ENCODE measurements around the gene CDHR3.
"Not testable (repeated sequence)": the region's sequence is repeated elsewhere in the genome, so short reads cannot be mapped to it uniquely, and the experiment has no call there.

CDHR3 gene, protein sequence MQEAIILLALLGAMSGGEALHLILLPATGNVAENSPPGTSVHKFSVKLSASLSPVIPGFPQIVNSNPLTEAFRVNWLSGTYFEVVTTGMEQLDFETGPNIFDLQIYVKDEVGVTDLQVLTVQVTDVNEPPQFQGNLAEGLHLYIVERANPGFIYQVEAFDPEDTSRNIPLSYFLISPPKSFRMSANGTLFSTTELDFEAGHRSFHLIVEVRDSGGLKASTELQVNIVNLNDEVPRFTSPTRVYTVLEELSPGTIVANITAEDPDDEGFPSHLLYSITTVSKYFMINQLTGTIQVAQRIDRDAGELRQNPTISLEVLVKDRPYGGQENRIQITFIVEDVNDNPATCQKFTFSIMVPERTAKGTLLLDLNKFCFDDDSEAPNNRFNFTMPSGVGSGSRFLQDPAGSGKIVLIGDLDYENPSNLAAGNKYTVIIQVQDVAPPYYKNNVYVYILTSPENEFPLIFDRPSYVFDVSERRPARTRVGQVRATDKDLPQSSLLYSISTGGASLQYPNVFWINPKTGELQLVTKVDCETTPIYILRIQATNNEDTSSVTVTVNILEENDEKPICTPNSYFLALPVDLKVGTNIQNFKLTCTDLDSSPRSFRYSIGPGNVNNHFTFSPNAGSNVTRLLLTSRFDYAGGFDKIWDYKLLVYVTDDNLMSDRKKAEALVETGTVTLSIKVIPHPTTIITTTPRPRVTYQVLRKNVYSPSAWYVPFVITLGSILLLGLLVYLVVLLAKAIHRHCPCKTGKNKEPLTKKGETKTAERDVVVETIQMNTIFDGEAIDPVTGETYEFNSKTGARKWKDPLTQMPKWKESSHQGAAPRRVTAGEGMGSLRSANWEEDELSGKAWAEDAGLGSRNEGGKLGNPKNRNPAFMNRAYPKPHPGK

DNA sequence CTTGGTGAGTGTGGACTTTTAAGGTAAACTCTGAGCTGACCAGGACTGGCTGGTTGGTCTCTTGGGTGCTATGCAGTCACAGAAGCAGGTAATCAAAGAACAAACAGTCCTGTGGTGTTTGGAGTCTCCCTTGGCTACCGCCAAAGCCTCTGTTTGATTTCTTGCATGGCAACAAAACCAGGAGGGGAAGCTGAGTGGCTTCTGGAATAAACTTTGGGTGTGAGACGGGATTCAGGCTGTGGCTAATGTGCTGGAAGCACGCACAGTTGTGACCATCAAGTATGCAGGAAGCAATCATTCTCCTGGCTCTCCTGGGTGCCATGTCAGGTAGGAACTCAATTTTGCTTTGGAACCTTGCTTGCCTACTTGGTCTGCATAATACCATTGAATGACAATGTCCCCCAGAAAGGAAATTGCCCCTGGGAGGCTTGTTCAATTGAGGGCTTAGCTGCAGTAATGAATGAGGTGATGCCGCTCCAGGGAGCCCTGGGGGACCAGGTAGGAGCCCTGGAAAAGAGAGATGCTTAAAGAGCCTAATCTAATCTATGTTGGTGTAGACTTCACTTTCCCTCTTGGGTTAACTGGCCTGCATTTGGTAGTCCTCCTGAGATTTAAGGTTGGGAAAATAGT, at the start of gene CDHR3:
CDHR3 (plus strand) TSS at position 227 of the 630 bp plus-strand sequence; CDS start at position 282, 55 bp downstream.
- DNase-seq, result no peak

DNA sequence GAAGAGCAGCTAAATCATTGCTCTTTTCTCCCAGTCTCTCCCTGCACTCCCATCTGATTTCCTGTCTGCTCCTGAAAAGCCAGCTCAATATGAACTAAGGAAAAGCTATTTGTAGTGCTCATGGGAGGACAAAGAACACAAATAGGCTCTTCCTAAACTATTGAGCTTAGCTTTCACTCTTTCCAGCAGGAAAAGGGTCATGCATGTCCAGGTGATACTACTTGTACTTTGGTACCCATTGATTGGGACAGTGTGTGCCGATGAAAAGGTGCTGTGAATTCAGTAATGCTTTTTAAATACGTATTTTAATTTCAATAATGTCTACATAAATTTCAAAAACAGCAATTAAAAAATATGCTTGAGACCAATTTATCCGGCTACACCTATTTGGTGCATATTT, 49.1 kb upstream of the CDHR3 start:
- DNase-seq, result no peak

DNA sequence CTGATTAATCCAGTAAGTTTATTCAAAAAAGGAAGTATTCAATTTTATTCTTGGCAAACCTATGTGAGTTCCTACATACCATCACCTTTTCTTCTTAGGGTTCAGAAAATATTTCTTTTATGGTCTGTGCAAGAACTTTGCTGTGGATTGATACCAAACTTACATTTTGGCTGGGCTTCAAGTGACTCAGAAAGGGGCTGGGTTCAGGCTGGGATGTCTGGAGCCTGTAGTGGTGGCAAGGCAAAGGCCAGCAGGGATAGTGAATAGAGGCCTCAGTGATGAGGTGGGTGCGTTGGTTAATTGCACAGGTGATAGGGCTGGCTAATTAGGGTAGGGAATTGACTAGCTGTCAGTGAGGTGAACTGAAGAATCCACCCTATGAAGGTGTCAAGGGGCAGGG, 46.5 kb upstream of the CDHR3 start:
- DNase-seq, result no peak

DNA sequence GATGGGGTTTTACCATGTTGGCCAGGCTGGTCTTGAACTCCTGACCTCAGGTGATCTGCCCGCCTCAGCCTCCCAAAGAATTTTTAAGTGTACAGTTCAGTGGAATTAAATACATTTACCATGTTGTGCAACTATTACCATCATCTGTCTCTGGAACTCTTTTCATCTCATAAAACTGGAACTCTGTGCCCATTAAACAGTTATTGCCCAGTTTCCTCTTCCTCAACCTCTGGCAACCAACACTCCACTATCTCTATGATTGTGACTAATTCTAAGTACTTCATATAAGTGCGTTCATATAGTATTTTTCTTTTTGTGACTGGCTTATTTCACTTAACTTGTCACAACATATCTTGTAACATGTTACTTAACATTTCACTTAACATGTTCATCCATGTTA, 45.4 kb upstream of the CDHR3 start:
- DNase-seq, result no peak

DNA sequence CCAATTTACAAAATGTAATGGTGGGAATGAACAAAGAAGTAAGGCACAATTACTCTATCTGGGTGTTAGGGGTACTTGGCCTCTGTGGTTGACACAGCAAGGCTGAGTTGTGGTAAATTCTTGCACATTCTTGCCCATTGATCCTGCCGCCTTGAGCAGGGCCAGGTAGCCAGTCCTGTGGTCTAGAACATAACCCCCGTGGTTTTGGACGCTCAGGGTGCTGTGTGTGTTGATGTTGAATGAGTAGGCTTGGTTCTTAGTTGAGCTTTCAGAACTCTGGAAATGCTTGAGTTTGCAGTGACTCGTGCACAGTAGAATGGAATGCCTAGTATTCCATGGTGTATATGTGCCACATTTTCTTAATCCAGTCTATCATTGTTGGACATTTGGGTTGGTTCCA, 42.3 kb upstream of the CDHR3 start:
- no peak for DNase-seq

DNA sequence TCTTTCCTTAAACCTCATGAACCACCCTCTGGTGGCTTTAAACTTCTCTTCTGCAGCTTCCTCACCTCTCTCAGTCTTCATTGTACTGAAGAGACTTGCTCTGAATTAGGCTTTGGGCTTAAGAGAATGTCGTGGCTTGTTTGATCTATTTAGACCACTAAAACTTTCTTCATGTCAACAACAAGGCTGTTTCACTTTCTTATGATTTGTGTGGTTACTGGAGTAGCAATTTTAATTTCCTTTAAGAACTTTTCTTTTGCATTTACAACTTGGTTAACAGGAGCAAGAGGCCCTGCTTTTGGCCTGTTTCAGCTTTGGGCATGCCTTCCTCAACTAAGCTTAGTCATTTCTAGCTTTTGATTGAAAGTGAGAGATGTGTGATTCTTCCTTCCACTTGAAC, 38.1 kb upstream of the CDHR3 start:
- no peak for DNase-seq

DNA sequence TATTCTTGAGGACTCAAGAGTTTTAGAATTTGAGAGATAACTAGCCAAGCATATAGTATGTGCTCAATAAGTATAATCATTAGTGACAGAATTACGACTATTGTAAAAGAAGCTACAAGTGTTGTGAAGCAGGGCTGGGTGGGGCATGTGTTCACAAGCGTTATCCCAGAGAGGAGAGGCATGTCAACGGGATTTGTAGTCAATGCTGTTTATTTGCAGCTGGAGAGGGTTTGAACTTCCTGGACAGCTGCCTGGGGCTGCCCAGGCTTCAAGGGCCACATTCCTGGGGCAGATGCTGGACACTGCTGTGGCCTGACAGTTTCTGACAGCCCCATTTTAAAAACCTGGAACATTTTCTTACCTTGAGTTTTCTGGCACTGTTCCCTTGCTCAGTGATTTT, 36.9 kb upstream of the CDHR3 start:
- DNase-seq, result no peak

DNA sequence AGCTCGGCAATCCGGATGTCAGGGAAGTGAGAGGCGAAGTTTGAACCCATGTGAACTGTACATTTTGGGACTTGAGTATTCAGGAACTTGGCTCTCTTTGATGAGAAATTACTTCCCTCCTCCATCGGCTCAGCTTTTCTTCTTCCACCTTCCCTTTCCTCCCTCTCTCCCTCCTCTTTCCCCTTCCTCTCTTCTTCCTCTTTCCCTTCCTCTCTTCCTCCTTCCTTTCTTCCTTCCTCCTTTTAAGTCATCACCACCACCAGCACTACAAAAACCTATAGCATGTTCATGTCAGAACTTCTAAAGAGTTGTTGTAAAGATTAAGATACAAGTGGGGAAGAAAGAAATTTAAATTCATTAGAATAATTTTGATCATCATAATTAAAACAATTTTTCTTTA, 31.9 kb upstream of the CDHR3 start:
- no peak for DNase-seq

DNA sequence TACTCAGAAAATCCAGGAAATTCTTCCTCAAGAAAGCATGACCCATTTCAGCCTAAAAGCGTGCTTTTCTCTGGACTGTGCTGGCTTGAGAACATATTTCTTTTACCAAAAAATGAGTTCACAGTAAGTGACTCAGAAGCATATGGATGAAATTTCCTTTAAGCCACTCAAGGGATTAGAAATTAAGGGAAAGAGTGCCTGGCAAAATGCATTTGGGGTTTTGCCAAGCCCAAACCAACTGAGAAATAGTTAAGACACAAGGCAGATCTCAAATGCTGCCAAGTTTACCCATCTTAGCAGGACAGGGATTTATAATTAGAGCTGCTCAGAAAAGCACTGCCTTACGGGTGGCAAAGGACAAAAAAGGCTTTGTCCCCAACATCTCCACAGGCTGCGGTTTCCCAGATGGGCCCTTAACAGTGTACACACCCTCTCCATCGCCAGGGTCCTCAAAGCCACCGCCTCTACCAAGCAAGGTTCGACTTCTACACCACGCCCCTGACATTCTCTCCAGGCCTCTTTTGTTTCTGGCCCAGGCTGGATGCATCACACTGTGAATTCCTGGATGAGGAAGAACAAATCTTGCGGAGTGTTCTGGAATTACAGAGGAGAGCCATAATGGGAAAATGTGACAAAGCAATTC, 30.1 kb upstream of the CDHR3 start:
- peak; percentile 39 for DNase-seq

DNA sequence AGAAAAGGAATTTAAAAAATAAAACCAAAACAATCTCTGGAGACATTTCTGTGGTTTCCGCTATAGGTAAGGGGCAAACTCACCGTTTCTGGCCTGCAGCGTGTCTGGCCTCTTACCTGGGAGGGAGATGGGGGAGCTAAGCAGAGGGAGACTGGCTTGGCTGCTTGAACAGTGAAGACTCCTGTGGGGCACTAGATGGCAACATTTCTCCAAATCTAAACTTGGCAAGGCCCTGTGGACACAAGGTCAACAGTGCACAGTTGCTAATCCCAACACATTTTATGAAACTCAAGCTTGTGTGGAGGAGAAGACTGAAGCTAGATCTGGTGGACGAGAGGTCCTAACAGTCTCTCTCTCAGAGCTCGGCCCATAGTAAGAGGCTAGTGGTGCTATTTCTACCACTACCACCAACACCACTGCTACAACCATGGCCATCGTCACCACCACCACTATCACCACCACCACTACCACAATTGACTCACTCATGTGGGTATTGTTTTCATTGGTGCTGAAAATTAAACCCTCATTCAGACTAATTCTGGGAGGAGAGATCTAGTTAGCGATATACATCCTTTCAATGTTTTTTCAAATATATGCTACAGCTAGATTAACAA, 28.4 kb upstream of the CDHR3 start:
- DNase-seq, result no peak

DNA sequence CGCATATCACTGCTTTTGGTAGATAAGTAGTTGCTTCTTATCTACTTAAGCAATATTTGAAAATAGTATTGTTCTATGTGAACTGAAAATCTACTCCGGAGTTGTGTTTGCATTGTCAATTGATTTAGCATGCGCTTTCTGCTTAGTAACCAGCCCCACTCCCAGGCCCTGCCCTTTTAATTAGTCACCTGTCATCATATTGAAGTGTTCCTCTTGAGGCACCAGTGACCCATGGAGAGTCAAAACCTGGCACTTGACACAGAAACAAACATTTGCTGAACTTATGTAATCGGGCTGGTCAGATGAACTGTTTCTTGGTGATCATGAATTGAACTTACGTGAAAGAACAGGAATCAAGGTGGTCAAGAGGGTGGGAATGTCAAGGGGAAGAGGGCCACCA, 27.8 kb upstream of the CDHR3 start:
- DNase-seq, result no peak

DNA sequence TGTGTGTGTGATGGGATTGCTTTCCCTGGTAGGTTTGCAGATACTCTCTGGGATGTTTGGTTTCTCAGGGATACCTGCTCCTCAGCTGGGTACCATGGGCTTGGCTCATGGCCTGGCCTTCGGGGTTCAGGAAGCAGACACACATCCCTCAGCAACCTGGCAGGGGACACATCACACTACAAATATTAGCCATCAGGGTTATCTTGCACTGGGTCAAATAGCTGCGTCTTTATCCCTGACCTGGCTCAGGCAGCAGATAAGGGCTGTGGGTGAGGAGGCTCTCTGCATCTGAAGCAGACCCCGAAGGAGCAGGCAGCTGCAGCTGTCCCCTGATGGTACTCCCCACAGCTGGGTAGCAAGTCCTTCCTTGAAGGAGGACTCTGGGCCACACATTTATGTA, 25.7 kb upstream of the CDHR3 start:
- DNase-seq, result no peak

DNA sequence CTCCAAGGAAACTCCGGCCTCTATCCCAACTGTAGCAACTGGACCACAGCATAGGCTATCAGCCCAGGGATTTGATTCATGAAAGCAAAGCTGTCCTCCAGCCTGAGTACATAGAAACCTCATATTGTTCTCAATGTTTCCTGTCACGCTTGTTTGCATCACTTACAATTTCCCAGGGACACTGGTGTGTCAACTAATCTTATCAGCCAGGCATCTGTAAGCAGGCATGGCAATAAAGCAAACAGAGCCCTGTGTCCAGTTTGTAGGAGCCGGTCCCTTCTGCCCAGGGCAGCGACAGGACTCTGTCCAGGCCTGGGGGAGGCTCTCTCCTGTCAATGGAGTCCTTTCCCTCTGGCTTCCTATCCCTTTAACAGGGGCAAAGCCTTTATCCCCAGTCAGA, 23.0 kb upstream of the CDHR3 start:
- no peak for DNase-seq

DNA sequence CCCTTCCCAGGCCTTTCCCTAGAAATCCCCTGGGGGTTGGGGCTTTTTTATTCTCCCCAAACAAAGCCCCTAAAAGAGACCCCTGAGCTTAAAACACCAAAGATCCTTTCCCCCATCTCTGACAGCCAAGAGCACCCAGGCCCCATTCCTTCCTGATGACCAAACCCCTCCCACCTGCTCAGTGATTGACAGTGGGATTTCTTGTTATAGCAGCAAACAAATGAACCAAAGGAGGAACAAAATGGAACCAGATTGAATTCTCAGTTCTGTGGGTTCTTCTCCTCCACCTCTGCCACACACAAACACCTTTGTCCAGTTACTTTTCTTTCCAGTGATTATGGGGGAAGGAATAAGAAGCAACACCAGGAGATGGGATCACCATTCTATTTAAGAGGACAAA, 21.5 kb upstream of the CDHR3 start:
- no peak for DNase-seq

DNA sequence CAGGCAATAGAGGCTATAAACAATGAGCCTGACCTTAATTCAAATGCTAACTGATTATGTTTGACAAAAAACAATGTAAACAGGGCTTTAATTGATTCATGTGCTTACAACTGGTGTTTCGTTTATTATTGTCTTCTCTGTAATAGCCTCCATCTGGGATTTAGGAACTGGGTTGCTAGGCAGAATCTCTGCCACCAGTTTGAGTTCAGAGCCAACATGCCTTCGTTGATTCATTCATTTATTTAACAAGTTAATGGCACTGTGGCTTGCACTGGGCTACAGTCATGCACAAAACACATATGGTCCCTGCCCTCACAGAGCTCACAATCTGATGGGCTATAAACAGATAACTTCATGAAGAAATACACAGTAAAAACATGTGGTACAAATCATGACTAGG, 19.6 kb upstream of the CDHR3 start:
- DNase-seq, result no peak

DNA sequence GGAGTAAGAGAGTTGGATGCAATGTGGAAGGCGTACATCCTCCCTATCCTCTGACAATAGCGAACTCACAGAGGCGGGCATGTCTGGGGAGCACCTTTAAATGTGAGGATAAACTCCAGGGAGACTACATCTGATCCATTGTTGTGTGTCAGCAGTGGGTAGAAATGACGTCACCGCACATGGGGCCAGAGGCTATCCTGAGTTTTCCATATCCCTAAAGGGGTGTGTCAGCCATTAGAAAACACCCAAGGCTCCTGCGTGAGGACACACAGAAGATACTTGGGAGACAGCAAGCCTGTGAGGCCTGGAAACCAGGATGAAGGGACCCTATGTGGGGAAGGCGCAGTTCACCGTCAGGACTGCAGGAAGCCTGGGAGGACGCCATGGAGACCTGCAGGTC, 17.2 kb upstream of the CDHR3 start:
- no peak for DNase-seq

DNA sequence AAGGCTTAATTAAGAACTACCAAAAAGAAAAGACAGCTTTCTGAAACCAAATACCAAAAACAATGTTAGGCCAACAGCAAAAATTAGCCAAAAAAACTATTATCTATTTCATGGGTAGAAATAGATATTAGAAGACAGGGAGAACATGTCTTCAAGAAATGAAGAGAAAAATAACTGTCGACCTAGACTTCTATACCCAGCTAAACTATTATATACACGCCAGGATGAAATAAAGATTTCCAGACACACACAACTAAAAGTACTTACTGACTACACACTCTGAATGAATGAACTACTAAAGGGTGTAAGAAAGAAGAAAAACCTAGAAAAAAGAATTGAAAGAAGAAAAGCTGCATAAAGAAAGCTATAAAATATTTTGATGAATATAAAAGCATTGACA, 11.5 kb upstream of the CDHR3 start:
- DNase-seq, result no peak

DNA sequence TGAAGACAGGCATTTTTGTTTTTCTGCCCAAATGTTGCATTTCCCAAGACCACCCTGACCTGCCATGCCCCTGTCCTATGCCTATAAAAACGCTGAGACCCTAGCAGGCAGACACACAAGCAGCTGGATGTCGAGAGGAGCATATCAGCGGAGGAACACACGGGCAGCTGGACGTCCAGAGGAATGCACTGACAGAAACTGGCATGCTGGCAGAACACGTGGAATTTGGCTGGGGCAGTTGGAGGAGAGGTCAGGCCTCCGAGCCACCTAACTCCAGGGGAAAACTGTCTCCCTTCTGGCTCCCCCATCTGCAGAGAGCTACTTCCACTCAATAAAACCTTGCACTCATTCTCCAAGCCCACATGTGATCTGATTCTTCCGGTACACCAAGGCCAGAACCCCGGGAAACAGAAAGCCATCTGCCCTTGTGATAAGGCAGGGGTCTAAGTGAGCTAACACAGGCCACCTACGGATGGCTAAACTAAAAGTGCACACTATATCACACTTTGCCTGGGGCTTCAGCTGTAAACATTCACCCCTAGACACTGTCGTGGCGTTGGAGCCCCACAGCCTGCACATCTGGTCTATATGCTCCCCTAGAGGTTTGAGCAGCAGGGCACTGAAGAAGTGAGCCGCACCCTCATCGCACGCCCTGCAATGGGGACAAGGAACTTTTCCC, 10.0 kb upstream of the CDHR3 start:
- DNase-seq, result no peak

DNA sequence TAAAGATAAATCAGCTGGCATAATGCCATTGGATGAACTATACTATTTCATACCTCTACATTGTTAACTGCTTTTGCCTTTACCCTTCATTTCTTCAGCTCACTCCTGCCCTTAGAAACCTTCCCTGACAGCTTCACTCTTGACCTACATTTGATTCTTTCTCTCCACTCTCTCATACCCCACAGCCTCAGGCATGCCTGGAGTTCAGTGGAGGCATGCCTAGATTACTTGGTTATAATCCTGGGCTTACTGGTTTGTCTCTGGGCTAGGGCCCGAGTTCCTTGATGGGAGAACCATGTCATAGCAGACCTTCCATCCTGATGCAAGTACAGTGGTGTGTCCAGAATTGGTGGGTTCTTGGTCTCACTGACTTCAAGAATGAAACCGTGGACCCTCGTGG, 8.4 kb upstream of the CDHR3 start:
- no peak for DNase-seq

DNA sequence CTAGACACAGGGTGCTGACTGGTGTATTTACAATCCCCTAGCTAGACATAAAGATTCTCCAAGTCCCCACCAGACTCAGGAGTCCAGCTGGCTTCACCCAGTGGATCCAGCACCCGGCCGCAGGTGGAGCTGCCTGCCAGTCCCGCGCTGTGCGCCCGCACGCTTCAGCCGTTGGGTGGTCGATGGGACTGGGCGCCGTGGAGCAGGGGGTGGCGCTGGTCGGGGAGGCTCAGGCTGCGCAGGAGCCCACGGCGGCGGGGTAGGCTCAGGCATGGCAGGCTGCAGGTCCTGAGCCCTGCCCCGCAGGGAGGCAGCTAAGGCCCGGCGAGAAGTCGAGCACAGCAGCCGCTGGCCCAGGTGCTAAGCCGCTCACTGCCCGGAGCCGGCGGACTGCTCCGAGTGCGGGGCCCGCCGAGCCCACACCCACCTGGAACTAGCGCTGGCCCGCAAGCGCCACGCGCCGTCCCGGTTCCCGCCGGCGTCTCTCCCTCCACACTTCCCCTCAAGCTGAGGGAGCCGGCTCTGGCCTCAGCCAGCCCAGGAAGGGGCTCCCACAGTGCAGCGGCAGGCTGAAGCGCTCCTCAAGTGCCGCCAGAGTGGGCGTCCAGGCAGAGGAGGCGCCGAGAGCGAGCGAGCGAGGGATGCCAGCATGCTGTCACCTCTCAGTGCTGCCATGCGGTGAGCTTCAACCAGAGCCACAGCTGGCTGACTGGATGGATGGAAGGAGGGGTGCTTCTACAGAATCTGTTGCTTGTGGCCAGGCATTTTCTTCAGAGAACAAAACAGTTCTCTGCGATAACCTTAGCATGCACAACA, 7.2 kb upstream of the CDHR3 start:
- DNase-seq, result not testable (repeated sequence)

DNA sequence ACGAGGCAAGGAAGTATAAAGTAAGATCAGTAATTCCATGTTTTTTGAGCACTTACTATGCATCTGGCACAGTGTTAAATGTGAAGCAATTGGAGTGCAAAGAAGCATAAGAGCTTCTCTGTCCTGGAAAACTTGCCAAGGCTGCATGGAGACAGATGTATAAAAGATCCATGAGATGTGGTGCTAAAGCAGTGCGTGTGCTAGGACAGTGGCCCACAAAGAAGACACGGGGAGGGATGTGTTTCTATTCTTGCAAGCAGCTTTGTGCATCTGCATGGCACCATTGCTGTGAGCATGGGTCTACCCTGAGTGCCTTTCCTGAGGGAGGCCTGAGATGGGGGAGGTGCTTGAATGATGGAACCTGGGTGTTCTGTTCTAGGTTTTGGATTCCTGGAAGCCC, 5.1 kb upstream of the CDHR3 start:
- DNase-seq, result no peak
